ENCODE results near the gene STARD10. TPM values are rescaled to one million over a fixed set of nuclear protein-coding genes. Genes with fewer than 3 reads are reported as not detected.

Gene STARD10
- total and polyA plus RNA-seq, 9 of the 15 experiments (the other 6 are each of a cell fraction or from before 2014, with no cell fraction given), result 0.15 to 52.9 (median 32.3) TPM

DNA sequence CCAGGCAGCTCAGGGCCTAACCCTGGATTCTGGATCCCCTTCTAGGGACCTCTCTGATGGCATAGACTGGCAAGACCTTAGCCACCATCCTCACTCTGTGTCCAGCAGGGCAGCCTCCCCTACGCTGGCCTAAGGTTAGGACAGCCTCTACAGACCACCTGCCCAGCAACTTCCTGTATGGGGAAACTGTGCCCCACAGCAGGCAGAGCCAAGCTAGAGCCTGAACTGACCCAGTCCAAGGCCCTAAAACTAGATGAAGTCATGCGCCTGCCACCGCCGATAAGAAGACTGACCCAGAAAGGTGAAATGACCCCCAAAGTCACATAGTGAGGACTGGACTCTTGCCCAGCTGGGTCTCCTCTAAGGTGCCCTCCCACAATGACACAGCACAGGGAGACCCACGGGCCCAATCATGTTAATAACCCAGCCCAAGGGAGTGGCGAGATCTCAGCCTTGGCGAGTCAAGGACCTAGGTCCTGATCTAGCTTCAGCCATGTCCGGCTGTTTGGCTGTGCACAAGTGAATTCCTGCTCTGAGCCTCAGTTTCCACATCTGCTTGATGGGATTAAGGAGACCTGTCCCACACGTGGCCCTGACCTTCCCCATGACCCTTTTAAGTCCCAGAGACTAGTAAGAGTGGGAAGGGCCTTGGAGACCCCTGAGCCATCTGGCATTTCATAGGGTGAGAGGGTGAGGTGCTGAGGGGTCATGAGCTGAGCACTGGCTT lies 17.6 kb downstream of the STARD10 start (continued):
- TF ChIP-seq, protein P1, sequence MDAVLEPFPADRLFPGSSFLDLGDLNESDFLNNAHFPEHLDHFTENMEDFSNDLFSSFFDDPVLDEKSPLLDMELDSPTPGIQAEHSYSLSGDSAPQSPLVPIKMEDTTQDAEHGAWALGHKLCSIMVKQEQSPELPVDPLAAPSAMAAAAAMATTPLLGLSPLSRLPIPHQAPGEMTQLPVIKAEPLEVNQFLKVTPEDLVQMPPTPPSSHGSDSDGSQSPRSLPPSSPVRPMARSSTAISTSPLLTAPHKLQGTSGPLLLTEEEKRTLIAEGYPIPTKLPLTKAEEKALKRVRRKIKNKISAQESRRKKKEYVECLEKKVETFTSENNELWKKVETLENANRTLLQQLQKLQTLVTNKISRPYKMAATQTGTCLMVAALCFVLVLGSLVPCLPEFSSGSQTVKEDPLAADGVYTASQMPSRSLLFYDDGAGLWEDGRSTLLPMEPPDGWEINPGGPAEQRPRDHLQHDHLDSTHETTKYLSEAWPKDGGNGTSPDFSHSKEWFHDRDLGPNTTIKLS (IDR thresholded peaks at IDR 0.05; ENCODE audit: borderline replicate concordance, low read depth), result peak; percentile 19; the same call in 1 of the 2 replicates
- TF ChIP-seq SLC30A9 (CRISPR knock-in tag; IDR thresholded peaks at IDR 0.05), result no peak
- peak; percentile 73 for TF ChIP-seq CEBPB (tag; IDR thresholded peaks at IDR 0.05)
- TF ChIP-seq, protein P2, sequence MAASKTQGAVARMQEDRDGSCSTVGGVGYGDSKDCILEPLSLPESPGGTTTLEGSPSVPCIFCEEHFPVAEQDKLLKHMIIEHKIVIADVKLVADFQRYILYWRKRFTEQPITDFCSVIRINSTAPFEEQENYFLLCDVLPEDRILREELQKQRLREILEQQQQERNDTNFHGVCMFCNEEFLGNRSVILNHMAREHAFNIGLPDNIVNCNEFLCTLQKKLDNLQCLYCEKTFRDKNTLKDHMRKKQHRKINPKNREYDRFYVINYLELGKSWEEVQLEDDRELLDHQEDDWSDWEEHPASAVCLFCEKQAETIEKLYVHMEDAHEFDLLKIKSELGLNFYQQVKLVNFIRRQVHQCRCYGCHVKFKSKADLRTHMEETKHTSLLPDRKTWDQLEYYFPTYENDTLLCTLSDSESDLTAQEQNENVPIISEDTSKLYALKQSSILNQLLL (CRISPR knock-in tag; IDR thresholded peaks at IDR 0.05; ENCODE audit: borderline replicate concordance), result no peak
- no peak for TF ChIP-seq ZC3H11A (IDR thresholded peaks at IDR 0.05; ENCODE audit: low read depth, low read length)
- TF ChIP-seq, protein P3, sequence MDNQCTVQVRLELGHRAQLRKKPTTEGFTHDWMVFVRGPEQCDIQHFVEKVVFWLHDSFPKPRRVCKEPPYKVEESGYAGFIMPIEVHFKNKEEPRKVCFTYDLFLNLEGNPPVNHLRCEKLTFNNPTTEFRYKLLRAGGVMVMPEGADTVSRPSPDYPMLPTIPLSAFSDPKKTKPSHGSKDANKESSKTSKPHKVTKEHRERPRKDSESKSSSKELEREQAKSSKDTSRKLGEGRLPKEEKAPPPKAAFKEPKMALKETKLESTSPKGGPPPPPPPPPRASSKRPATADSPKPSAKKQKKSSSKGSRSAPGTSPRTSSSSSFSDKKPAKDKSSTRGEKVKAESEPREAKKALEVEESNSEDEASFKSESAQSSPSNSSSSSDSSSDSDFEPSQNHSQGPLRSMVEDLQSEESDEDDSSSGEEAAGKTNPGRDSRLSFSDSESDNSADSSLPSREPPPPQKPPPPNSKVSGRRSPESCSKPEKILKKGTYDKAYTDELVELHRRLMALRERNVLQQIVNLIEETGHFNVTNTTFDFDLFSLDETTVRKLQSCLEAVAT (IDR thresholded peaks at IDR 0.05), result peak in 1 of 2 experiments; percentile 7; a peak in 1 of 4 replicates
- TF ChIP-seq BDP1 (IDR thresholded peaks at IDR 0.05; ENCODE audit: insufficient read depth, insufficient read length), result no peak
- no peak for TF ChIP-seq FOXA1 (IDR thresholded peaks at IDR 0.05; ENCODE audit: borderline replicate concordance)
- TF ChIP-seq ZNF444 (CRISPR knock-in tag; IDR thresholded peaks at IDR 0.05), result no peak
- 0 out of 2 replicates have a peak, but pooled peaks have one; percentile 56 for TF ChIP-seq NBN (IDR thresholded peaks at IDR 0.05; ENCODE audit: low read depth)
- no peak for TF ChIP-seq CBX5 (IDR thresholded peaks at IDR 0.05; ENCODE audit: borderline replicate concordance, low read depth)
- TF ChIP-seq ZFPM2 (CRISPR knock-in tag; IDR thresholded peaks at IDR 0.05), result no peak
- TF ChIP-seq NEUROD1 (IDR thresholded peaks at IDR 0.05; ENCODE audit: borderline replicate concordance, low read depth, low read length, partially characterized antibody), result no peak
- no peak for TF ChIP-seq SP2 (IDR thresholded peaks at IDR 0.05; ENCODE audit: extremely low read depth, low read depth, low read length, poor library complexity, severe bottlenecking)
- TF ChIP-seq ZNF134 (CRISPR knock-in tag; conservative IDR thresholded peaks at IDR 0.05), result no peak
- TF ChIP-seq MIER1 (IDR thresholded peaks at IDR 0.05; ENCODE audit: low read depth), result no peak
- TF ChIP-seq, protein P4, sequence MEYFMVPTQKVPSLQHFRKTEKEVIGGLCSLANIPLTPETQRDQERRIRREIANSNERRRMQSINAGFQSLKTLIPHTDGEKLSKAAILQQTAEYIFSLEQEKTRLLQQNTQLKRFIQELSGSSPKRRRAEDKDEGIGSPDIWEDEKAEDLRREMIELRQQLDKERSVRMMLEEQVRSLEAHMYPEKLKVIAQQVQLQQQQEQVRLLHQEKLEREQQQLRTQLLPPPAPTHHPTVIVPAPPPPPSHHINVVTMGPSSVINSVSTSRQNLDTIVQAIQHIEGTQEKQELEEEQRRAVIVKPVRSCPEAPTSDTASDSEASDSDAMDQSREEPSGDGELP (CRISPR knock-in tag; IDR thresholded peaks at IDR 0.05; ENCODE audit: borderline replicate concordance), result peak; percentile 97
- TF ChIP-seq CREB1 (IDR thresholded peaks at IDR 0.05), result no peak
- no peak for TF ChIP-seq CREB1 (CRISPR knock-in tag; IDR thresholded peaks at IDR 0.05)
- TF ChIP-seq NFIX (CRISPR knock-in tag; IDR thresholded peaks at IDR 0.05; ENCODE audit: low read depth), result no peak
- no peak for TF ChIP-seq NR3C1 (CRISPR knock-in tag; IDR thresholded peaks at IDR 0.05)
- TF ChIP-seq RBBP5 (IDR thresholded peaks at IDR 0.05; ENCODE audit: borderline replicate concordance, insufficient read depth, low read length, poor library complexity, severe bottlenecking), result no peak
- TF ChIP-seq ZZZ3 (IDR thresholded peaks at IDR 0.05), result no peak
- peak; percentile 84 for TF ChIP-seq TEAD4 (IDR thresholded peaks at IDR 0.05; ENCODE audit: low read length)
- TF ChIP-seq TEAD4 (CRISPR knock-in tag; IDR thresholded peaks at IDR 0.05; ENCODE audit: borderline replicate concordance), result no peak

Measured in K562 (cell line).